NCI-H748 treated with DMSO at 0.1 percent for 48 hours (cell line): ENCODE data around the gene TTC21B.
"Not testable (repeated sequence)": the region's sequence is repeated elsewhere in the genome, so short reads cannot be mapped to it uniquely, and the experiment has no call there.

ENCODE experiments used
- DNase-seq: peaks from one replicate; lab custom pipeline; 2025; lab: John Stamatoyannopoulos, UW

TTC21B gene

DNA sequence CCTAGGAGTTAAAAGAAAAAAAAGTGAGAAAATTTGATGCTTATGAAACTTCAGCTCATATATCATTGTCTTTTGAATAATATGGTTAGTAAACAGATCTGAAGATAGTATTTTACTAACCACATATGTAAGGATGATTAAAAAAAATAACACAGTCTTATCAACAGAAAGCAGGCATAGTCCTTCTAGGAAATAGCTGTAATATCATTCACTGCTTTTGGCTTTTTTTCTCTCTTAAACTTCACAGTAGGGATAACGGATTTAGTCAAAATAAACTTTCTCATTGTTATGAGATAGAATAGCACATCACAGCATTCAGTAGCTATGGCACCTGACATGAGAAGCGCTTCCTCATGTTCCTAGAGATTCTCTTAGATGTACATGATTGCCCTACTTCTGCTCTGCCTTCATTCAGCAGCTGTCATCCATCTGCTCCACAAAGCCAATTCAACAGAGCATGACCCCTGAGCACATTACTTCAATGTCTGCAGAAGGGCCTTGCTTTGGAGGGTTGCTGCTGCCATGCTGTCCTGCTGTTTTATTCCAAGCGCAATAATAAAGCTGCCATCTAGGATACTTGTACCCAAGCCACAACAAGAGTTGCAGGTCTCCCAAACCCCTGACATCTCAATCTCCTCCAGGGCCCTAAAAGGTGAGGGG lies 67.0 kb downstream of the TTC21B start:
- DNase-seq: no peak

DNA sequence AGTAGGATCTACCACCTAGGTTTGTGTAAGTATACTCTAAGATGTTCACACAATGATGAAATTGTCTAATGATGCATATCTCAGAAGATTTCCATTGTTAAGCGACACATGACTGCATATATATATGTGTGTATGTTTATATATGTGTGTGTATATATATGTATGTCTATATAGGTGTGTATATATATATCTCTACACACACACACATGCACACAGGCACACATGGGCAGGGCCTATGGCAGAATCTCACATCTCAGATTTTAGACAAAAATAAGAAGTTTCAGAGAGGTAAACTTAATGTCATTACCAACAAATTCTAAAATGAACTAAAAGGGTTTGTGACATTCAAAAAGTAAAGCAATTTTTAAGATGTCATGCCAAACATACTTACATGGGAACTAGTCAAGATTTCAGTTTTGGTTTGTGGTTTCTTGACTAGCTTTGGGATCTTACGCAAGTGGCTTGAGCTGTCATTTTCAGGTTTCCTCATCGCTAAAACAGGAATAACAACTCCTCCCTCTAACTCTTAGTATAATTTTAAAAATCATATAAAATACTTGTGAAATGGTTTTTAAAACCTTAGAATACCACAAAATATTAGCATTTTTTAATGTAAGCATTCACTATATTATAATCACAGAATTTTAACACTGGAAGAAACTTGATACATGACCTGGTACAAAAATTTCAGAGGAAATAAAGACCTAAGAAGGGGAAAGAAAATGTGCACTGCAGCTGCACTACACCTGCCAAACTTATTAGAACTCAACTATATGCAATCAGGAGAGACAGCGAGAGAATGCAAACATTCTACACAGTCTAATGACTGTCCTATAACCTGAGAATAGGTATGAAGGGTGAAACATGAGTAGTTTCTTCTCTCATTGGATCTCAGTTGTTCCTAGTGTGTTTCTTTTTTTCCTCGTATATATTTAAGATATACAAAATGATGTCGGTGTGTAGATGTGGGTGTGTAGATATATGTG lies 75.7 kb downstream of the TTC21B start:
- DNase-seq: no peak

DNA sequence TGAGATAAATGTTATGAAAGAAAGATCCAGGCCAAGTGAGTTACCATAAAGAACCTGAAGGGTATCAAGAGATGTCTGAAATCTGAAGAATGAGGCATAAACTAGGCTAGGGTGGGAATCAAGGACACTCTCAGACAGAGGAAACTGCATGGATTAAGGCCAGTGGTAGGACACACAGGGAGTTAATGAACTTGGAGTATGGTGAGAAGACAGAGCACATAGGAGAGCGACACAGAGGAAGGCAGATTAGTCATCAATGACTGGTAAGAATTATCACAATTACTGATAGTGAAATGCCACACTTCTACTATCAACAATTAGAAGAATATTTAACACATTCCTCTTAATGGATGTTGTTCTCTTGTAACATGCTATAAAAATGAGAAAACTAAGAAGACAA lies 76.9 kb downstream of the TTC21B start:
- DNase-seq: no peak

DNA sequence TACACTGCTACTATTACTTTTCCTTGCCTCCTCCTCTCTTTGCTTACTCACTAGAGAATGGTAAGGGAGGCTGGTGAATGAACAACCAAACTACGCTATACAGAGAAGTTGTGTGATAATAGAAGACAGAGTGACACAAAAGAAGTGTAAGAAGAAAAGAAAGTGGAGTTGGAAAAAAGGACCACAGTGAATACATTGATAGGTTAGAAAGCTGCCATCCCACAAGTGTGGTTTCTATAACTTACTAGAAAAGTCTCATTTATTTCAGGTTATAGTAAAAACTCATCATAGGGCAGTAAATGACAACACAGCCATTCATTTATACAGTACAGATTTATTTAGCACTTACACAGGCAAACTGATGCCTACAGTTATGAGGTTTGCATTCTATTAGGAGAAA lies 77.3 kb downstream of the TTC21B start:
- no peak for DNase-seq

DNA sequence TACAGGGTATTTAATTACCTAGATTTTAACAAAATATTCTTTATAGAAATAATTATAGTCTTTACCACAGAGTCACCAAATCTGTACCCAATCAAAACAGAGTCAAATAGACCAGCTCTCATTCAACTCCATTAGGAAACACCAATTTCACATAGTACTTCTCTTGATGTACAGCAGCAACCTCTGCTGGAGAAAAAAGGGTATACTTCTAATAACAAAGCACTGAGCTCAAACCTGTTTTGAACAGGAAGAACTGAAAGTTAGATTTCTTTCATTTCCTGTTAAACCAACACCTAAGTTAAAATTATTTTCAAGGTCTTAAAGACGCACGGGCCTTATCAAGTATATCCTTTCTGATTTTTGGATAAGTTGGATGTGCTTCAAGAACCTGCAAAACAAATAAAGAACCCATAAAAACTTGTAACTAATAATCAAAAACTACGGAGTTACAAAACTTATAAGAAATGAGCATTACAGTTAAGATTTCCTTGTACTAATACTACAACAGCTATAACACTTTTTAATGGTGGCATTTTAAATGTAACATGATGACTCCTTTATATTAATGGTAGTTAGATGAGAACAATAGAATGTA lies 79.0 kb downstream of the TTC21B start:
- DNase-seq: peak; percentile 86

DNA sequence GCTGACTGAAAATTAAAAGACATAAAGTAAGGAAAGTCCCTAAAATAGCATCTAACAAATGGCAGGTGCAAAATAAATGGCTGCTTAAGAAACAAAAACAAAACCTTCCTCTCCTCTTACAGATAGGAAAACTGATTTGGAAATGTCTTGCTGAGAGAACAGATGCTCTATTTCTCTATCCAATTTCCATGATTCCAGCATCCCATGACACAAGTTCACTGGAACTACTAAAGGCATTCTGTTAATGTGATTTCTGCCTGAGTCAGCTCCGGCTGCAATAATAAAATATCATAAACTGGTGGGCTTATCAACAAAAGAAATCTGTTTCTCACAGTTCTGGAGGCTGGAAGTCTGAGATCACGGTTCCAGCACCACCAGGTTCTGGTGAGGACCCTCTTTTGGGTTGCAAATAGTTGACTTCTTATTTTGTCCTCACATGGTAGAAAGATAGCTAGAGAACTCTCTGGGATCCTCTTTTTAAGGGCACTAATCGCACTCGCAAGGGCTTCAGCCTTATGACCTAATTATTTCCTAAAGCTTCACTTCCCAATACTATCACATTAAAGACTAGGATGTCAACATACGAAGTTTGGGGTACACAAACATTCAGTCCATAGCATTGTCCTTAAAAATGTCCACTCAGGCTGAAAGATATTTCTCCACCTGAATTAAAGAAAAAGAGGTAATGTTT lies 81.3 kb downstream of the TTC21B start:
- DNase-seq: no peak

DNA sequence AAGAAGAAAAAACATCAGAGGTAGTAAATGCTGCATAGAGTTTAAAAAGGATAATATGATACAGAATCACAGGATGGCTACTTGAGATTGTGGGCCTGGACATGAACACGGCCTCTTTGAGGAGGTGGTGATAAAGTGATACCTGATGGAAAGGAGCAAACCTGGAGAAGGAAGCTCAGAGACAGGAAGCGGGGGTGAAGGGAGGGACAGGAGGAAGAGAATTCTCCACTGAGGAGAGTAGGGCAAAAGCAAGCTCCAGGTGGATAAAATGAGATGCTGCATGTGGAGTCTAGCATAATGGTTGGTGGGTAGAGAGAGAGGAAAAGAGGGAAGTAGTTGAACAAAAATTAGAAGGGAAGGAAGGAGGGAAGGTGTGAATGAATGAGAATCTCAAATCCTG lies 82.6 kb downstream of the TTC21B start:
- no peak for DNase-seq

DNA sequence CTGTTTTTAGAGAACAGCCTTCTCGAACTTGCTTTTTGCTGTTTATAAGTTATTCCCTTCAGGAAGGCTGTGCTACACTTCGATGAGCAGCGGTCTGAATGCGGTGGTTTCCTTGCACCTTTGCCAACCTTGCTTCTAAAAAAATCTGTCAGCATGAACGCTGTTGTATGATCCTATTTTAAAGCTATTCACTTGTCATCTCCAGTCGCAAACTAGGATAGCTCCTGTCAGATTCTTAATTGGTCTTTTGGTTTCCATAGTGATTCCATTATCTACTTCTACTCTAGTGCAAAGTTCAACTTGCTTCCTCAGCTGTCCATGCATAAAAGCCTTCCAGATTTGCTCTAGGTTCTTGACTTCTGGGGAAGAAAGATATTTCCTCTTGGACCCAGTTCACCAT lies 83.2 kb downstream of the TTC21B start:
- DNase-seq: no peak

DNA sequence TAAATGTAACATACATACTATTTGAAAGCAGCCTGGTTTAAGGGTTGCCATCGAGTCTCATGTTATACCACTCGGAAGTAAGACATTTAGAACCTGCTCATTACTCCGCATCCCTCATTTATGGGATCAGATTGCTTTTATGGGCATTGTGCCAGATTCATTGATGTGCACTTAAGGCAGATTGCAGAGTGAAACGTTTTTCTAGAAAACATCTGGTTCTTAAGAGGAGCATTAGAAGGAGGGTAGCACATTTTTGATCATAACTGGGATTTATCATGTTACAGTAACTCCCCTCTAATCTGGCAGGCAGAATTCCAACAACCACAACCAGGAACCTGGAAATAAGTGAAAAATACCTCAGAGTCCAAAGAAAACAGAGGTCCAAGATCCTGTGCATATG lies 85.4 kb downstream of the TTC21B start:
- peak; percentile 77 for DNase-seq

DNA sequence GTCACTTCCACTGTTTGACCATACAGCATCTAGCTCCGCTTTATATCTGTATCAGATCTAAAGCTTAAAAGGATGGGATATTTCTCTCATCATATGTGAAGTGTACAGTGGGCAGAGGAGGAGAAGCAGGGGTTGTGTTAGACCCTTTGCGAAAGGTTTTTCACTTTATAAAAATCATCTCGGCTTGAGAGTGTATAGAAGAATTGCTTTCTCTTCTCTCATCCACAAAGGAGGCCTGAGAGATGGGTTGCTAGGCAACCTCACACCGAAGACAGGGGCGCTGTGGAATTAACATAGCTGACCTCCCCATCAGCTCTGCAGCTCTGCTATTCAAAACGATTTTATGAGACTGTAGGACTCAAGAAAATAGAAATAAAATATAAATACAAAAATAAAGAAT lies 89.3 kb downstream of the TTC21B start:
- DNase-seq: peak; percentile 84

DNA sequence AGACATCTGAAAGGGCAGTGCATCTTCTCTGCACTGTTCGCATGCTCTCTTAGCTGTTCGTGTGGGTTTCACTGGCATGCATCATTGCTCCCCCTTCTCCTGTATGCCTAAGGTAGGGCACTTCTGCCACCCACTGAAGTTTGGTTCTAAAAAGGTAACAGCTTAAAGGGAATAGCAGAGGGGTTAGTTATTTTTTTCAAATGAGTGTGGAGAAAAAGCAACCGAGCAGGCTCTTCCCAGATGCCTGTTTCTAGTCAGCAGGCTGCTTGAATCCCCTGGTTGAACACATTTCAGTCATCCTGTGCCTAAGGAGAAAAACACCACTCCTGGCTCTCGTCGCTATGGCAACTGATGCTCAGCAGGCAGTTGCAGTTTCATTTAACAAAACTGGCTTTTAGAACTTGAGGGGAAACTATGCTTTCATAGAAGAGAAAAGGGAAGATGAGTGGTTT lies 89.7 kb downstream of the TTC21B start:
- DNase-seq: peak; percentile 84

DNA sequence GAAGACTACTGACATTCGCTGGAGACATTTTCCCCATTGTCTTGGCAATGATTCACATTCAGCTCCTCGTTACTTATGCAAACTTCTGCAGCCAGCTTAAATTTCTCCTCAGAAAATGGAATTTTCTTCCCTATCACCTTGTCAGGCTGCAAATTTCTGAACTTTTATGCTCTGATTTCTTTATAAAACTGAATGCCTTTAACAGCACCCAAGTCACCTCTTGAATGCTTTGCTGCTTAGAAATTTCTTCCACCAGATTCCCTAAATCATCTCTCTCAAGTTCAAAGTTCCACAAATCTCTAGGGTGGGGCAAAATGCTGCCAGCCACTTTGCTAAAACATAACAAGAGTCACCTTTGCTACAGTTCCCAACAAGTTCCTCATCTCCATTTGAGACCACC lies 92.5 kb downstream of the TTC21B start:
- not testable (repeated sequence) for DNase-seq

DNA sequence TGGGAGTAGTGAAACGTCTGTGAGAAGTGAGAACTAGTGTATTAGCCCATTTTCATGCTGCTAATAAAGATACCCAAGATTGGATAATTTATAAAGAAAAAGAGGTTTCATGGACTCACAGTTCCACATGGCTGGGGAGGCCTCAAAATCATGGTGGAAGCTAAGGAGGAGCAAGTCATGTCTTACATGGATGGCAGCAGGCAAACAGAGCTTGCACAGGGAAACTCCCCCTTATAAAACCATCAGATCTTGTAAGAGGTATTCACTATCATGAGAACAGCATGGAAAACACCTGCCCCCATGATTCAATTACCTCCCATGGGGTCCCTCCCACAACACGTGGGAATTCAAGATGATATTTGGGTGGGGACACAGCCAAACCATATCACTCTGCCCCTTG lies 93.9 kb downstream of the TTC21B start:
- DNase-seq: not testable (repeated sequence)

DNA sequence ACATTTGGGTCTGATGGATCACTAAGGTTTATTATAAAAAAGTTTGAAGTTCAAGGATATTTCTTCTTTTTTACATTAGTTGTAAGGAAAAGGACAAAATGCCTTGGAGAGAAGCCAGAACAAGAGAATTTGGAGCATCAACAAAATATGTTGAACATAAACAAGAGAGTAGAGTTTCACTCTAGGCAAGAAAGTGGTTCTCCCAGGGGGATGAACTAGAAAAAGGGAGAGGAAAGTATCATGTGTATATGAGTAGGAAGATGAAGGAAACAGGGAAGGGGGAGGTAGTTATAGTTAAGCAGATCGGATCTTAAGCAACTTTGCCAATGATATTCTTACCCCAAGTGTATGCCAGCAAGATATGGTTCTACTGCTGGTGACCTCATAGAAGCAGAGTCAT lies 95.7 kb downstream of the TTC21B start:
- DNase-seq: no peak

DNA sequence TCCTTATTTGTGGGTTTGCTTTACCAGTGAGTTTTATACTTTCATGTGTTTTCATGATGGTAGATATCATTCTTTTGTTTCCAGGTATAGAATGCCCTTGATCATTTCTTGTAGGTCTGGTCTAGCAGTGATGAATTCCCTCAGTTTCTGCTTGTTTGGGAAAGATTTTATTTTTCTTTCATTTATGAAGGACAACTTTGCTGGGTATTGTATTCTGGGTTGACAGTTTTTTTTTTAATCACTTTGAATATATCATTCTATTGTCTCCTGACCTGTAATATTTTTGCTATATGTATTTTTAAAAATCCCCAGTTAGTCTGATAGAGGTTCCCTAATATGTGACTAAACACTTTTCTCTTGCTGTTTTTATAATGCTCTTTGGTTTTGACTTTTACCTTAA lies 101.2 kb downstream of the TTC21B start:
- DNase-seq: no peak

DNA sequence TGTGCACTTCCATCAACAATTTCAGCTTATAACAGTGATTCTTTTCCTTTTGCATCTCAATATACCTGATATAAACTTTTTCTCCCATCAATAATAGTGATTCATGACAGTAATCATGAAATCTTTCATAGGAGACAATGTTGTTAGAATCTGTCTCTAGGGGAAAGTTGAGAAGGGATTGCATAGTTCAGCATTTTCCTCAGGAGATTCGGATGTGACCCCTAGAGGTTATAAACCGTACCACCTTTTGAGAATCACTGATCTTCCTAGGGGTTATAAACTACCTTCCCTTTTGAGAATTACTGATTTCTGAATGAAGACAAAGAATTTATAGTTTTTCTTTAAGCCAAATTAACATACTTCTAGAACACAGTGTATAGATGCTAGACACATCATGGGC lies 106.6 kb downstream of the TTC21B start:
- DNase-seq: no peak

DNA sequence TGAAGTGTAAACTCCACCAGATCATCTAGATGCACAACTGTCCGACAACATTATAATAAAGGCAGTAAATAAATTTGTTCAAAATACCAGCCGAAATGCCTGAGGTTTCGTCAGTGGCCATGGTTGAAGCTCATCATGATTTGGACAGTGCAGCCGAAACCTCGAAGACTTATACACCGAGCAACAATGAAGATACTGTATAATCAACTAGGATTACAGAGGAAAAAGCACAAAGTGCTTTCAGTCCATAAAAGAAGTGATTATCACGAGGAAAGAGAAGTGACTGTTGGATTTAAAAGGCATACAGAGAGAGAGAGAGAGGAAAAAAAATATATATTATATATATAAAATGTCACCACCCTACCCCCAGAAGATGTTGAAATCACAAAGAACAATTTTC lies 107.5 kb downstream of the TTC21B start:
- DNase-seq: no peak

DNA sequence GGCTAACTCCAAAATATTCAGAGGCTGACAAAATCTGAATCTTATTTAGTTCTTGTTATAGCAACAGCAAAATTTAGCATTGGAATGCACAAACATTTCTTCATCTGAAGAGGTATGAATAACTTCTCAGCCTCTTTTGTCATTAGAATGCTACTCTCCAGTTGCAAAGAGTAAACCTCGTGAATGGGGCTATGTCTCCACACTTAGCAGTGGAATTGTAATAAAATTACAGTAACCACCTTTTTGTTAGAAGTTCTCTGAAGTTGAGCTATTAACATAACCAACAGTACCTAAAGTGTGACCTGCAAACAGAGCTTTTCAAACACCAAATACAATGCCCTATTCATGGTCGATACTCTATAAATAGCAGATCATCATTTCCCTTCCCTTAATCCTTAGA lies 109.4 kb downstream of the TTC21B start:
- no peak for DNase-seq

DNA sequence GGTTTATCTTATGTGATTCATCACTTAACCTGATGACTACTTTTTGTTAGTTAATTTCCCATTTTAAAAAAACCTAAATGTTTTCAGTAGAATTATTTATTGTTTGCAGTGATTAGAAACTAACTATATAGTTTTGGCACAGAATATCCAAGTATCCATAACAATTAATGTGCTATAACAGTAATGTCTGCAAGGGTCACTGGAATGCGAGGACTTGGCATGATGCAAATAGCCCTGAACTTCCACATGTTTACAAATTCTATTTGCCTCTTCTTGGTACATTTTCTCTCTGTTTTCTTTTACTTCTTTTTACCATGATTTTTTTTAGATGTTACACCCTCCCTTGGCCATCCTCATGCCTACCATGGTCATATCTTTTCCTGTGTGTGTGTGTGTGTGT lies 110.2 kb downstream of the TTC21B start:
- DNase-seq: peak; percentile 97

DNA sequence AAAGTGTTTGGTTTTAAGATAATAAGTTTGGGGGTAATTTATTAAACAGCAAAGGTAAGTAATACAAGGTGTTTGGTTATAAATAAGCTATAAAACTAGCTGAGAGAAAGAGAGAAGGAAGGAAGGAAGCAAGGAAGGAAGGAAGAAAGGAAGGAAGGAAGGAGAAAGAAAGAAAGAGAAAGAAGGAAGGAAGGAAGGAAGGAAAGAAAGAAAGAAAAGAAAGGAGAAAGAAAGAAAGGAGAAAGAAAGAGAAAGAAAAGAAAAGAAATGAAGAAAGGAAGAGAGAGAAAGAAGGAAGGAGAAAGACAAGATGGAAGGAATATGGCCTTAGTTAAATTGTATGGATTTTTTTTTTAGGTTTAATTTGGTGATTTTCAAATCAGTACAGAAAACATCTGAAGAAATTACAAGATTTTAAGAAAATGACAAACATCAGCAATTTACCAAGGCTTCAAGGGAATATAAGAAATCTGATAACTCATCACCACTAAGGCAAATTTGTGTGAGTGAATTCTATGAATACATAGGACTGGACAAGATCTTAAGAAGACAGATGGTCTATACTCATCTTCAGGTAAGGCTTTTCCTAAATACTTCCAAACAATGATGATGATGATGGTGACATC lies 113.1 kb downstream of the TTC21B start:
- no peak for DNase-seq

DNA sequence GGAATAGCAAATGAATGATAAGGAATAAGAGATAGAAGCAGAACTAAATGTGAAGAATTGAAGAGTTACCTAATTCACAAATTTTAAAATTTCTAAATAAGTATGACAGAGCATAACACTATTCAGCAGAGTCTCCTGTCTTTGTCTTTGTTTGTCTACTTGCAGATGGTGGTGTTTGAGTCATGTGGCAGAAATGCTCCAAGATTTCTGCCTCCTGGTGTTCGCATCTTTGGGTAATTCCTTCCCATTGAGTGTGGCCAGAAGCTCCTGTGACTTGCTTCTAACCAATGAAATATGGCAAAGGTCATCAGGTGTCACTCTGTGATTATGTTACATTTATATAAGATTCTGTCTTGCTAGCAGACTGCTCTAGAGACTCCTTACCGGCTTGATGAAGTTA lies 114.0 kb downstream of the TTC21B start:
- no peak for DNase-seq

DNA sequence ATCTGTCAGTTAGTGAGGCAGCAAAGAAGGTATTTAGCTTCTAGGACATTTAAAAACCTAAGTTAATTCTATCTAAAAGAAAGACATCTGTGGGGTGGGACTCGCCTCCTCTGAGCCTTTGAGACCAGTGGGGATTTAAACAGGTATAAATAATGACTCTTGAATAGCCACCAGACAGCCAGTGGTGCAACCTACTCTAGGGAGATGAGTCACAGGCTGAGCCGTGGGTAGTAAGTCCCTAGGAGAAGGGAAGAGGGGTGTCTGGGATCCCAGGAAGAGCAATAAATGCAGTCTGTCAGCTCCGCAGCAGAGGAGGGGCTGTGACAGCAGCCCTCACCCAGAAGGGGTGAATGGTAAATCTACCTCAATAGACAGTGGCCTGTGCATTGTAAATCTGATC lies 116.5 kb downstream of the TTC21B start:
- no peak for DNase-seq
